Neural progenitor cell (in vitro differentiated cells): ENCODE results near the gene ADCY3. TPM values are rescaled to one million over a fixed set of nuclear protein-coding genes. Genes with fewer than 3 reads are reported as not detected.

Experiments
- DNase-seq: peaks from one replicate; pipeline ENCODE4 v3.0.0-alpha.2; 2016; ENCODE audit warnings: low spot score
- H2AFZ ChIP-seq: fragments of 200-600 bp; sonication (generic); replicated peaks from 2 replicates; pipeline ENCODE4 v1.6.1; 2016; ENCODE audit warnings: antibody characterized with exemption
- H3F3A ChIP-seq: fragments of 200-600 bp; sonication (generic); 2 replicates; pipeline ENCODE4 v1.6.1; 2016; ENCODE audit warnings: antibody characterized with exemption, low read depth
- H3K27ac ChIP-seq: fragments of 200-600 bp; sonication (generic); 2 replicates; pipeline ENCODE4 v1.5.1; 2016; ENCODE audit warnings: mild to moderate bottlenecking
- H3K27me3 ChIP-seq: fragments of 200-600 bp; sonication (generic); 2 replicates; pipeline ENCODE4 v1.6.1; 2016; ENCODE audit warnings: mild to moderate bottlenecking, moderate library complexity
- H3K36me3 ChIP-seq: fragments of 200-600 bp; sonication (generic); 2 replicates; pipeline ENCODE4 v1.5.1; 2016
- H3K4me1 ChIP-seq: fragments of 200-600 bp; sonication (generic); 2 replicates; pipeline ENCODE4 v1.6.1; 2016; ENCODE audit warnings: mixed run types
- H3K4me2 ChIP-seq: fragments of 200-600 bp; sonication (generic); 2 replicates; pipeline ENCODE4 v1.6.1; 2016
- H3K4me3 ChIP-seq: fragments of 200-600 bp; sonication (generic); 2 replicates; pipeline ENCODE4 v1.5.1; 2016
- H3K79me2 ChIP-seq: fragments of 200-600 bp; sonication (generic); 2 replicates; pipeline ENCODE4 v1.6.1; 2016; ENCODE audit warnings: low read depth
- H3K9ac ChIP-seq: fragments of 200-600 bp; sonication (generic); 2 replicates; pipeline ENCODE4 v1.6.1; 2016
- H3K9me3 ChIP-seq: fragments of 200-600 bp; sonication (generic); 2 replicates; pipeline ENCODE4 v1.5.1; 2016; ENCODE audit warnings: low read depth
- H4K20me1 ChIP-seq: fragments of 200-600 bp; sonication (generic); 2 replicates; pipeline ENCODE4 v1.6.1; 2016; ENCODE audit warnings: low read depth
- H3K27ac Mint-ChIP-seq: 3 replicates; pipeline ENCODE4 v1.8.0; 2021; ENCODE audit warnings: mixed read lengths
- H3K27me3 Mint-ChIP-seq: 2 replicates; pipeline ENCODE4 v1.8.0; 2022; ENCODE audit warnings: low read depth, mild to moderate bottlenecking, inconsistent platforms, moderate library complexity, mixed read lengths; ENCODE audit not compliant: insufficient read depth
- H3K36me3 Mint-ChIP-seq: 3 replicates; pipeline ENCODE4 v1.8.0; 2021; ENCODE audit warnings: mixed read lengths
- H3K4me1 Mint-ChIP-seq: 3 replicates; pipeline ENCODE4 v1.8.0; 2021; ENCODE audit warnings: mixed read lengths
- H3K4me3 Mint-ChIP-seq: 3 replicates; pipeline ENCODE4 v1.8.0; 2021; ENCODE audit warnings: mild to moderate bottlenecking, moderate library complexity, mixed read lengths
- H3K9me3 Mint-ChIP-seq: 3 replicates; pipeline ENCODE4 v1.8.0; 2020; ENCODE audit warnings: mixed read lengths
- EZH2 ChIP-seq: fragments of 200-600 bp; sonication (generic); IDR thresholded peaks from 2 replicates; pipeline ENCODE4 v1.6.1; 2017; ENCODE audit warnings: antibody characterized with exemption, mild to moderate bottlenecking, moderate library complexity
- EZH2phosphoT487 ChIP-seq: fragments of 200-600 bp; sonication (generic); IDR thresholded peaks from 2 replicates; pipeline ENCODE4 v1.6.1; 2017; ENCODE audit warnings: antibody characterized with exemption
- total RNA-seq: library from RNA; depleted of rRNA; stranded (reverse); fragments of >200 nt; gene quantifications from 2 replicates; pipeline ENCODE4 v1.2.3, GENCODE V29; 2015; ENCODE audit warnings: low replicate concordance
- TF ChIP-seq, protein P1 (sequence below): fragments of 200-600 bp; sonication (generic); IDR thresholded peaks from 2 replicates; pipeline ENCODE4 v1.5.1; 2017; ENCODE audit warnings: antibody characterized with exemption, mild to moderate bottlenecking

The ADCY3 gene
- total RNA-seq, 1 donor from 2014 or later = 25.3 TPM

DNA sequence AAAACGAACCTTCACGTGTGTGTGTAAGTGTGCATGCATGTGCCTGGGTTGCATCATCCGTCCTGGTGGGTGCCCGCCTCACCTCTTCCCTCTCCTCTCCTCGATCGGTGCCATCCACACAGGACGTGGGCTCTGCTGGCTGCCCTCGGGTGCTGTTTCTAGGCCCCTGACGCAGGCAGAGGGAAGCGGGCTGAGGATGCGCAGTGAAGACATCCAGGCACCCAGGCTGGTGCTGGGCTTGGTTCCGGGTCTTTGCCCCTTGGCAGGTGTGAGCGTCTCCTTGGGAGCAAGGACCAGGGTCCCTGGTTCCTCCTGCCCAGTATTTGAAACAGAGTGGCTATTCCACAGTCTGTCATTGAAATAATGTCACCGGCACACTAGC, 6.2 kb upstream of the ADCY3 start:
- no peak for TF ChIP-seq EZH2phosphoT487
- TF ChIP-seq, protein P1, sequence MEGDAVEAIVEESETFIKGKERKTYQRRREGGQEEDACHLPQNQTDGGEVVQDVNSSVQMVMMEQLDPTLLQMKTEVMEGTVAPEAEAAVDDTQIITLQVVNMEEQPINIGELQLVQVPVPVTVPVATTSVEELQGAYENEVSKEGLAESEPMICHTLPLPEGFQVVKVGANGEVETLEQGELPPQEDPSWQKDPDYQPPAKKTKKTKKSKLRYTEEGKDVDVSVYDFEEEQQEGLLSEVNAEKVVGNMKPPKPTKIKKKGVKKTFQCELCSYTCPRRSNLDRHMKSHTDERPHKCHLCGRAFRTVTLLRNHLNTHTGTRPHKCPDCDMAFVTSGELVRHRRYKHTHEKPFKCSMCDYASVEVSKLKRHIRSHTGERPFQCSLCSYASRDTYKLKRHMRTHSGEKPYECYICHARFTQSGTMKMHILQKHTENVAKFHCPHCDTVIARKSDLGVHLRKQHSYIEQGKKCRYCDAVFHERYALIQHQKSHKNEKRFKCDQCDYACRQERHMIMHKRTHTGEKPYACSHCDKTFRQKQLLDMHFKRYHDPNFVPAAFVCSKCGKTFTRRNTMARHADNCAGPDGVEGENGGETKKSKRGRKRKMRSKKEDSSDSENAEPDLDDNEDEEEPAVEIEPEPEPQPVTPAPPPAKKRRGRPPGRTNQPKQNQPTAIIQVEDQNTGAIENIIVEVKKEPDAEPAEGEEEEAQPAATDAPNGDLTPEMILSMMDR = no peak
- TF ChIP-seq EZH2 = no peak
- no peak for DNase-seq
- H3K4me1 Mint-ChIP-seq = peaks cover 31% of the 10 kb centered on the region
- no peak overlapping the region for H3K4me3 Mint-ChIP-seq
- Histone ChIP-seq H3K9me3 (no peaks in the 10 kb centered on the region), H3K4me1 (peaks cover 16% of the 10 kb centered on the region), H3K27ac (no peak overlapping the region), H3F3A (peaks cover 29% of the 10 kb centered on the region), H3K4me3 (no peak overlapping the region), H3K36me3 (no peaks in the 10 kb centered on the region), H3K4me2 (no peak overlapping the region), H3K27me3 (no peaks in the 10 kb centered on the region), H3K9ac (no peak overlapping the region), H3K79me2 (no peaks in the 10 kb centered on the region), H4K20me1 (no peaks in the 10 kb centered on the region), H2AFZ (no peak overlapping the region)
- peaks cover 4% of the 10 kb centered on the region for H3K27me3 Mint-ChIP-seq
- H3K27ac Mint-ChIP-seq = no peak overlapping the region
- no peaks in the 10 kb centered on the region for H3K9me3 Mint-ChIP-seq
- H3K36me3 Mint-ChIP-seq = no peaks in the 10 kb centered on the region

GRCh38 chr2:24925815-24926214, 5.8 kb upstream of the ADCY3 start:
- TF ChIP-seq, protein P1 = no peak
- TF ChIP-seq EZH2 (no peak), EZH2phosphoT487 (no peak)
- H2AFZ ChIP-seq = no peak overlapping the region

GRCh38 chr2:24924732-24925131, 4.7 kb upstream of the ADCY3 start:
- DNase-seq = no peak
- H3K4me1 ChIP-seq = peaks cover 13% of the 10 kb centered on the region
- Mint-ChIP-seq H3K4me3 (no peak overlapping the region), H3K4me1 (peaks cover 28% of the 10 kb centered on the region), H3K27ac (no peak overlapping the region), H3K9me3 (no peaks in the 10 kb centered on the region), H3K27me3 (peaks cover 5% of the 10 kb centered on the region), H3K36me3 (no peaks in the 10 kb centered on the region)
- TF ChIP-seq, protein P1 = no peak
- no peak for TF ChIP-seq EZH2phosphoT487
- no peak for TF ChIP-seq EZH2
- H3K36me3 ChIP-seq = no peaks in the 10 kb centered on the region
- H3K9me3 ChIP-seq = no peaks in the 10 kb centered on the region
- no peak overlapping the region for H3K9ac ChIP-seq
- H3K4me3 ChIP-seq = no peak overlapping the region
- H3K27ac ChIP-seq = no peak overlapping the region
- H3K79me2 ChIP-seq = no peaks in the 10 kb centered on the region
- H4K20me1 ChIP-seq = no peaks in the 10 kb centered on the region
- peaks cover 37% of the 10 kb centered on the region for H3F3A ChIP-seq
- no peak overlapping the region for H2AFZ ChIP-seq
- H3K4me2 ChIP-seq = no peak overlapping the region
- H3K27me3 ChIP-seq = peaks cover 4% of the 10 kb centered on the region

More at GRCh38 chr2:24925815-24926214, 5.8 kb upstream of the ADCY3 start:
- Histone ChIP-seq H3K36me3 (no peaks in the 10 kb centered on the region), H3K4me3 (no peak overlapping the region), H3K9me3 (no peaks in the 10 kb centered on the region), H3K4me1 (peaks cover 13% of the 10 kb centered on the region), H3K79me2 (no peaks in the 10 kb centered on the region), H3K9ac (no peak overlapping the region), H3F3A (peaks cover 33% of the 10 kb centered on the region), H3K4me2 (no peak overlapping the region), H3K27ac (no peak overlapping the region), H3K27me3 (peaks cover 2% of the 10 kb centered on the region), H4K20me1 (no peaks in the 10 kb centered on the region)
- Mint-ChIP-seq H3K4me1 (peaks cover 28% of the 10 kb centered on the region), H3K27ac (no peak overlapping the region), H3K9me3 (no peaks in the 10 kb centered on the region), H3K4me3 (no peak overlapping the region), H3K27me3 (peaks cover 3% of the 10 kb centered on the region), H3K36me3 (no peaks in the 10 kb centered on the region)
- DNase-seq = no peak
